ENCODE measurements around the gene DIPK1B.

DIPK1B gene

GRCh38 chr9:136712690-136713544, 545 bp downstream of the DIPK1B start:
- DNase-seq (ENCODE audit: insufficient read length, low spot score) (no peak), FAIRE-seq (no peak)
- TF ChIP-seq CTCF (IDR thresholded peaks at IDR 0.05; ENCODE audit: insufficient read depth, missing control alignments), result no peak

- TF ChIP-seq CTCF (IDR thresholded peaks at IDR 0.05; ENCODE audit: insufficient read depth, missing control alignments), result no peak
- DNase-seq (ENCODE audit: insufficient read length, low spot score), result no peak
- no peak for FAIRE-seq
Observed at GRCh38 chr9:136713550-136713949, 1.2 kb downstream of the DIPK1B start.

- DNase-seq (ENCODE audit: insufficient read length, low spot score), result no peak
- FAIRE-seq, result no peak
- TF ChIP-seq CTCF (IDR thresholded peaks at IDR 0.05; ENCODE audit: insufficient read depth, missing control alignments), result no peak
Observed at GRCh38 chr9:136714096-136714892, 1.9 kb downstream of the DIPK1B start.

- FAIRE-seq (no peak), DNase-seq (ENCODE audit: insufficient read length, low spot score) (no peak)
- TF ChIP-seq CTCF (IDR thresholded peaks at IDR 0.05; ENCODE audit: insufficient read depth, missing control alignments), result no peak
Observed at GRCh38 chr9:136714893-136715274, 2.5 kb downstream of the DIPK1B start.

- no peak for FAIRE-seq
- no peak for DNase-seq (ENCODE audit: insufficient read length, low spot score)
- no peak for TF ChIP-seq CTCF (IDR thresholded peaks at IDR 0.05; ENCODE audit: insufficient read depth, missing control alignments)
Observed at GRCh38 chr9:136717399-136717798, 5.0 kb downstream of the DIPK1B start.

GRCh38 chr9:136718345-136719194, 6.2 kb downstream of the DIPK1B start:
- DNase-seq (ENCODE audit: insufficient read length, low spot score) (no peak), FAIRE-seq (no peak)
- no peak for TF ChIP-seq CTCF (IDR thresholded peaks at IDR 0.05; ENCODE audit: insufficient read depth, missing control alignments)

Measured in D721Med (cell line).